ENCODE results near the gene PKP1.

- TF ChIP-seq POLR2A (IDR thresholded peaks at IDR 0.05; ENCODE audit: low read length), result no peak
- TF ChIP-seq GATA1 (IDR thresholded peaks at IDR 0.05; ENCODE audit: low read depth, low read length), result no peak
Observed at GRCh38 chr1:201251851-201252430, 31.4 kb upstream of the PKP1 start.

All from erythroblast (primary cell).